Caco-2 (cell line): ENCODE measurements around the gene C1RL. TPM values are rescaled to one million over a fixed set of nuclear protein-coding genes. Genes with fewer than 3 reads are reported as not detected.

Source experiments
- BruUV-seq: library from RNA; stranded (reverse); fragments of 400-500 nt; replicated peaks from 2 replicates; lab custom pipeline; 2021; lab: Mats Ljungman, UMichigan
- CTCF ChIA-PET: fragments of 300-600 bp; sonication (Branson Sonifier 250); formaldehyde crosslinking; loops from one replicate; lab custom pipeline; 2022; ENCODE audit warnings: antibody characterized with exemption; lab: Charles Lee
- POLR2A ChIA-PET: fragments of 300-600 bp; sonication (Branson Sonifier 250); formaldehyde crosslinking; loops from one replicate; lab custom pipeline; 2022; ENCODE audit warnings: antibody characterized with exemption; lab: Charles Lee
- DNase-seq, 2 experiments: peaks; one replicate each; pipeline versions ENCODE4 v3.0.0 to v3.0.0-alpha.2; 2020 to 2022
- H3K27me3 ChIP-seq: replicated peaks from 2 replicates; pipeline ENCODE4 v1.6.0; 2011; ENCODE audit warnings: low read length; ENCODE audit not compliant: control insufficient read depth, insufficient read depth
- H3K36me3 ChIP-seq: 2 replicates; pipeline ENCODE4 v1.5.1; 2011; ENCODE audit warnings: low read length; ENCODE audit not compliant: control insufficient read depth, insufficient read depth
- H3K4me1 ChIP-seq: fragments of 250-450 bp; sonication (Bioruptor Pico); 2 replicates; pipeline ENCODE4 v1.5.1; 2020; ENCODE audit warnings: mild to moderate bottlenecking
- H3K4me3 ChIP-seq: 2 replicates; pipeline ENCODE4 v1.5.1; 2011; ENCODE audit warnings: low read depth, mild to moderate bottlenecking, control low read depth, low read length
- H3K9me3 ChIP-seq: fragments of 250-450 bp; sonication (Bioruptor Pico); 2 replicates; pipeline ENCODE4 v1.5.1; 2020; ENCODE audit warnings: mild to moderate bottlenecking, moderate library complexity
- H3K27ac Mint-ChIP-seq: one replicate; pipeline ENCODE4 v1.8.0; 2022; ENCODE audit warnings: mixed read lengths; ENCODE audit not compliant: unreplicated experiment
- H3K27me3 Mint-ChIP-seq: one replicate; pipeline ENCODE4 v1.8.0; 2022; ENCODE audit warnings: mixed read lengths; ENCODE audit not compliant: insufficient read depth, unreplicated experiment
- H3K36me3 Mint-ChIP-seq: one replicate; pipeline ENCODE4 v1.8.0; 2022; ENCODE audit warnings: mild to moderate bottlenecking, mixed read lengths; ENCODE audit not compliant: insufficient read depth, unreplicated experiment
- H3K4me1 Mint-ChIP-seq: one replicate; pipeline ENCODE4 v1.8.0; 2022; ENCODE audit warnings: low read depth, mixed read lengths; ENCODE audit not compliant: unreplicated experiment
- H3K4me3 Mint-ChIP-seq: one replicate; pipeline ENCODE4 v1.8.0; 2022; ENCODE audit warnings: mild to moderate bottlenecking, moderate library complexity, mixed read lengths; ENCODE audit not compliant: unreplicated experiment
- H3K9me3 Mint-ChIP-seq: one replicate; pipeline ENCODE4 v1.8.0; 2022; ENCODE audit warnings: mixed read lengths; ENCODE audit not compliant: unreplicated experiment
- intact Hi-C: fragments of 100-400 bp; cut with micrococcal nuclease; formaldehyde crosslinking; loops from one replicate; pipeline ENCODE4 v1.10.0; 2022; ENCODE audit not compliant: unreplicated experiment
- total RNA-seq: library from RNA; stranded (reverse); gene quantifications from 2 replicates; pipeline ENCODE4 v1.2.3, GENCODE V29; 2022
- TF ChIP-seq, protein P1 (sequence below), 2 experiments: fragments of 200-600 bp in 1 of 2; IDR thresholded peaks; 1 replicate in 1 of 2; 2 replicates in 1 of 2; pipeline versions ENCODE4 v1.5.1 to v1.8.0; 2011 to 2022; ENCODE audit warnings: antibody characterized with exemption in 1 of 2, control low read depth in 1 of 2, inconsistent platforms in 1 of 2, low read depth in 1 of 2, low read length in 1 of 2, mild to moderate bottlenecking in 1 of 2, moderate library complexity in 1 of 2; ENCODE audit not compliant: insufficient read depth in 1 of 2, severe bottlenecking in 1 of 2, unreplicated experiment in 1 of 2

Gene C1RL
- total RNA-seq, 1 experiment from 2014 or later, result 40.2 TPM

DNA sequence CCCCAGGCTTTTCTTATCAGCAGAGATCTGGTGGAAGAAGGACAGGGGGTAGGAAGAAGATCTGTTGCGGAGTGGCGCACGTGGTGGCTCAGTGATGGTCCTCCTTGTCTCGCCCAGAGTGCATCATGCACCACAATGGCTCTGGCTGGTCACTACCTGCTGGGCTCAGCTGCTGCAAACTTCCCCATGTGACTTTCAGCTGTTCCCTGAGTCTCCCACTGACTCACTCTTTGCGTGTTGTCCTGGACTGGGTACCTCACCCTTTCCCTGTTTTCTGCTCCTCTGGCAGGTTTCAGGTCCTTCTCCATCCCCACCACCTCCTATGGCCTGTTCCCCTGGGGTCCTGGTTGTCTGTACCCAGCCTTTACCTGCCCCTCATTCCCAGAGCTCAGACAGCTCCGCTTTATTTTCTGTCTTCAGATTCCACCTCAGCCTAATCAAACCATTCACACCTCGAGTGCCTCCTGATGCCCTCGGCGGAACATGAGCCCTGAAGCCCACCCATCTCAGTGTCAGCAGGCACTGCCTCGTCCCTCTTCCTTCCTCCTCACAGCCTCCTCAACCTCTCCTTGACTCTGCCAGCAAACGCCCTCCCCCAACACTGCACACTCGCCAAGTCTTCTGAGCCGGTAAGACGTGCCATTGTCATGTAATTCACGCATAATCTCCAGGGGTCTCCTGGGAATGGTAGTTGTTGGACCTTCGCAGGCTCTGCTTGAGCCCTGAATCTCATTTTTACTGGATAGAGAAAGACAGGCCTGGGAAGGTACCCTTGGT is 18.6 kb downstream of the C1RL start:
- BruUV-seq, result no TSS peak
- H3K4me1 Mint-ChIP-seq, result no peaks in the 10 kb centered on the region
- no peak for DNase-seq
- intact Hi-C loops, result loop anchor here (5.0 kb wide), 2 partner anchors 73 to 128 kb away; partner anchors contain the start of gene LPCAT3
- no peaks in the 10 kb centered on the region for H3K27me3 Mint-ChIP-seq
- Histone ChIP-seq H3K27me3 (no peaks in the 10 kb centered on the region), H3K4me3 (no peak overlapping the region), H3K9me3 (no peaks in the 10 kb centered on the region), H3K36me3 (no peaks in the 10 kb centered on the region), H3K4me1 (peaks cover 5% of the 10 kb centered on the region; the same call in 1 of the 2 replicates)
- peaks cover 9% of the 10 kb centered on the region for H3K36me3 Mint-ChIP-seq
- H3K9me3 Mint-ChIP-seq, result no peaks in the 10 kb centered on the region
- TF ChIP-seq, protein P1, sequence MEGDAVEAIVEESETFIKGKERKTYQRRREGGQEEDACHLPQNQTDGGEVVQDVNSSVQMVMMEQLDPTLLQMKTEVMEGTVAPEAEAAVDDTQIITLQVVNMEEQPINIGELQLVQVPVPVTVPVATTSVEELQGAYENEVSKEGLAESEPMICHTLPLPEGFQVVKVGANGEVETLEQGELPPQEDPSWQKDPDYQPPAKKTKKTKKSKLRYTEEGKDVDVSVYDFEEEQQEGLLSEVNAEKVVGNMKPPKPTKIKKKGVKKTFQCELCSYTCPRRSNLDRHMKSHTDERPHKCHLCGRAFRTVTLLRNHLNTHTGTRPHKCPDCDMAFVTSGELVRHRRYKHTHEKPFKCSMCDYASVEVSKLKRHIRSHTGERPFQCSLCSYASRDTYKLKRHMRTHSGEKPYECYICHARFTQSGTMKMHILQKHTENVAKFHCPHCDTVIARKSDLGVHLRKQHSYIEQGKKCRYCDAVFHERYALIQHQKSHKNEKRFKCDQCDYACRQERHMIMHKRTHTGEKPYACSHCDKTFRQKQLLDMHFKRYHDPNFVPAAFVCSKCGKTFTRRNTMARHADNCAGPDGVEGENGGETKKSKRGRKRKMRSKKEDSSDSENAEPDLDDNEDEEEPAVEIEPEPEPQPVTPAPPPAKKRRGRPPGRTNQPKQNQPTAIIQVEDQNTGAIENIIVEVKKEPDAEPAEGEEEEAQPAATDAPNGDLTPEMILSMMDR (IDR thresholded peaks at IDR 0.05; ENCODE audit: insufficient read depth in 1 of 2, low read depth in 1 of 2, low read length in 1 of 2, severe bottlenecking in 1 of 2, unreplicated experiment in 1 of 2), result no peak
- ChIA-PET CTCF (interaction anchor here (1.0 to 2.1 kb wide), 5 partner anchors 18 to 146 kb away, joined by 3 to 9 read pairs (median 4); partner anchors contain the start of gene C1S), POLR2A (interaction anchor here (1.7 kb wide), 1 partner anchor 146 kb away, joined by 4 read pairs; the partner anchor contains the start of gene C12orf57)
- H3K27ac Mint-ChIP-seq, result no peak overlapping the region
- no peak overlapping the region for H3K4me3 Mint-ChIP-seq

DNA sequence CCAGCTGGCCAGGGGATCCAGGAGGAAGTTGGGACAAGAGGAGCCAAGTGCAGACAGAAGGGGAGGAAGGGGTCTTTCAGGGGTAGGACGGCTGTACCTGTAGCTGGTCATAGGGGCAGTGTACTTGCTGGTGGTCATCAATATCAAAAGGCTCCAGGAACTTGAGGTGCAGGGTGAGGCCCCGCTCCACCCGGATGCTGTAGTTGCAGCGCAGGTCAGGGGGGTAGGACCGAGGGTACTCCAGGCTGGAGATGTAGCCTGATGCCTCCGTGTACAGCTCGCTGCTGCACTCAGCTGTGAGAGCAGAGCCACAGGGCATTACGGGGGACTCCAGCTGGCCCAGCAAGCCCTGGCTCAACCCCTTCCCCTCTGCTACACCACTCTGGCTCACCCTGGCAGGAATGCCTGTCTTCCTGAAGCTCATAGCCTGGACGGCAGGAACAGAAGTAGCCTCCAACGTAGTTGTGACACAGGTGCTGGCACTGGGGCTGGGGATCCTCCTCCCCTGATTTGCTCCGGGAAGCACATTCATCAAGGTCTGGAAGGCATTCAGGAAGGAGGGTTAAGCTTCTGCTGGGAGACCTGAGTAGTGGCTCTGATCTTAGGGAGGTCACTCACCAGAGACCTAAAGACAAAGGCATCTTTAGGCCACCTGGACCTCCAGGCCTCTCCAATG is 19.7 kb downstream of the C1RL start:
- H3K36me3 ChIP-seq, result no peaks in the 10 kb centered on the region
- Mint-ChIP-seq H3K36me3 (peaks cover 5% of the 10 kb centered on the region), H3K27me3 (no peaks in the 10 kb centered on the region), H3K4me1 (no peaks in the 10 kb centered on the region), H3K27ac (no peak overlapping the region), H3K4me3 (no peak overlapping the region), H3K9me3 (no peaks in the 10 kb centered on the region)
- POLR2A ChIA-PET, result interaction anchor here (1.7 kb wide), 1 partner anchor 145 kb away, joined by 4 read pairs; the partner anchor contains the start of gene C12orf57
- TF ChIP-seq, protein P1 (IDR thresholded peaks at IDR 0.05; ENCODE audit: insufficient read depth in 1 of 2, low read depth in 1 of 2, low read length in 1 of 2, severe bottlenecking in 1 of 2, unreplicated experiment in 1 of 2), result no peak
- DNase-seq, result peak in 1 of 2 experiments; percentile 31
- intact Hi-C loops, result no loop called here
- CTCF ChIA-PET, result interaction anchor here (0.6 to 2.1 kb wide), 4 partner anchors 19 to 143 kb away, joined by 3 to 4 read pairs (median 3); partner anchors contain the start of gene C1S
- no TSS peak for BruUV-seq
- no peaks in the 10 kb centered on the region for H3K9me3 ChIP-seq
- no peak overlapping the region for H3K4me3 ChIP-seq
- no peaks in the 10 kb centered on the region for H3K27me3 ChIP-seq
- peaks cover 5% of the 10 kb centered on the region; the same call in 1 of the 2 replicates for H3K4me1 ChIP-seq

DNA sequence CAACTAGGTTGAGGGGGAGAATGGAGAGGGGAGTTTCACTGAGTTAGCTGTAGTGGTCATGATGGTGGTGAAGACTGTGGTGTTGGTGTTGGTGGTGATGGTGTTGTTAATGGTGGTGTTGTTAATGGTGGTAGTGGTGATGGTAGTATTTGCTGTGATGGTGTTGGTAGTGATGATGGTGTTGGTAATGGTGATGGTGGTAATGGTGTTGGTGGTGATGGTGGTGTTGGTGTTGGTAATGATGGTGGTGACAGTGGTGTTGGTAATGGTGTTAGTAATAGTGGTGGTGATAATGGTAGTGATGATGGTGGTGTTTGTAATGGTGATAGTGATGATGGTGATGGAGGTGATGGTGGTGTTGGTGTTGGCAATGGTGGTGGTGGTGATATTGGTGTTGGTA is 25.9 kb downstream of the C1RL start:
- POLR2A ChIA-PET, result no interaction called here
- Histone ChIP-seq H3K36me3 (no peaks in the 10 kb centered on the region), H3K27me3 (no peaks in the 10 kb centered on the region), H3K4me1 (peaks cover 21% of the 10 kb centered on the region), H3K9me3 (no peaks in the 10 kb centered on the region), H3K4me3 (no peak overlapping the region)
- TF ChIP-seq, protein P1 (IDR thresholded peaks at IDR 0.05; ENCODE audit: insufficient read depth in 1 of 2, low read depth in 1 of 2, low read length in 1 of 2, severe bottlenecking in 1 of 2, unreplicated experiment in 1 of 2), result no peak
- no peak overlapping the region for H3K4me3 Mint-ChIP-seq
- CTCF ChIA-PET, result no interaction called here
- intact Hi-C loops, result no loop called here
- no peak overlapping the region for H3K27ac Mint-ChIP-seq
- peaks cover 12% of the 10 kb centered on the region for H3K9me3 Mint-ChIP-seq
- H3K36me3 Mint-ChIP-seq, result peaks cover 4% of the 10 kb centered on the region
- H3K4me1 Mint-ChIP-seq, result peaks cover 7% of the 10 kb centered on the region
- no peaks in the 10 kb centered on the region for H3K27me3 Mint-ChIP-seq
- no TSS peak for BruUV-seq
- no peak for DNase-seq
